K562 (cell line): ENCODE data around the gene UGP2. TPM values are rescaled to one million over a fixed set of nuclear protein-coding genes. Genes with fewer than 3 reads are reported as not detected.
A peak's percentile ranks its signal among the peaks of the same experiment; 100 is the strongest.

Source experiments
- CHD1 ChIP-seq: fragments of 200-600 bp; sonication (generic); IDR thresholded peaks from one replicate; pipeline ENCODE4 v1.6.1; 2012; ENCODE audit warnings: mild to moderate bottlenecking, moderate library complexity, low read length, inconsistent platforms
- CTBP1 ChIP-seq: fragments of 450-650 bp; IDR thresholded peaks from 2 replicates; pipeline ENCODE4 v1.6.1; 2016; ENCODE audit warnings: borderline replicate concordance
- CXXC5 ChIP-seq: fragments of 250-450 bp; sonication (Bioruptor Pico); IDR thresholded peaks from 2 replicates; pipeline ENCODE4 v1.8.0; 2022; ENCODE audit warnings: inconsistent platforms, mild to moderate bottlenecking, moderate library complexity
- EGR1 ChIP-seq: fragments of 450-650 bp; conservative IDR thresholded peaks from 2 replicates; pipeline ENCODE4 v1.6.1; 2017; ENCODE audit warnings: mild to moderate bottlenecking
- ELF1 ChIP-seq: fragments of 200-800 bp; sonication (Bioruptor generic); IDR thresholded peaks from 2 replicates; pipeline ENCODE4 v1.6.1; 2016; ENCODE audit warnings: missing genetic modification characterization, missing compliant biosample characterization
- KLF16 ChIP-seq: IDR thresholded peaks from 2 replicates; pipeline ENCODE4 v1.6.1; 2016; ENCODE audit warnings: antibody characterized with exemption
- RCOR1 ChIP-seq, 2 experiments: IDR thresholded peaks; 2 replicates each; pipeline ENCODE4 v1.6.1; 2012; ENCODE audit warnings: low read depth in 2 of 2, low read length in 2 of 2, borderline replicate concordance in 1 of 2, improper control_type of control experiment in 1 of 2
- RFX7 ChIP-seq: fragments of 250-450 bp; sonication (Bioruptor Pico); IDR thresholded peaks from 2 replicates; pipeline ENCODE4 v1.5.1; 2021; ENCODE audit warnings: mild to moderate bottlenecking
- SRSF3 ChIP-seq: fragments of 200-400 bp; formaldehyde crosslinking; IDR thresholded peaks from 2 replicates; pipeline ENCODE4 v1.6.1; 2016; ENCODE audit warnings: mild to moderate bottlenecking, low read length, moderate library complexity; ENCODE audit not compliant: insufficient read depth
- TAL1 ChIP-seq: fragments of 450-650 bp; IDR thresholded peaks from 2 replicates; pipeline ENCODE4 v1.6.1; 2016; ENCODE audit warnings: mild to moderate bottlenecking
- ZNF384 ChIP-seq: IDR thresholded peaks from 2 replicates; pipeline ENCODE4 v1.6.1; 2012; ENCODE audit warnings: low read depth, low read length, improper control_type of control experiment
- ZNF436 ChIP-seq: fragments of 250-450, 450-650 bp; sonication (Bioruptor Pico); formaldehyde crosslinking; IDR thresholded peaks from 2 replicates; pipeline ENCODE4 v1.7.0; 2020; ENCODE audit warnings: mild to moderate bottlenecking
- ZNF444 ChIP-seq: fragments of 250-450 bp; sonication (Bioruptor Pico); IDR thresholded peaks from 2 replicates; pipeline ENCODE4 v1.4.0; 2020; ENCODE audit warnings: mild to moderate bottlenecking, moderate library complexity
- ZNF764 ChIP-seq: fragments of 250-450 bp; sonication (Bioruptor Pico); IDR thresholded peaks from 2 replicates; pipeline ENCODE4 v1.4.0; 2020; ENCODE audit warnings: low read depth, mild to moderate bottlenecking, moderate library complexity
- ZNF780A ChIP-seq: fragments of 250-450 bp; sonication (Bioruptor Pico); IDR thresholded peaks from 2 replicates; pipeline ENCODE4 v1.5.0; 2021; ENCODE audit warnings: mild to moderate bottlenecking
- polyA plus RNA-seq, 8 experiments: library from polyadenylated mRNA; depleted of rRNA in 4 of 8; stranded (reverse) in 5 of 8; unstranded in 3 of 8; fragments of >200 nt; fragmentation: Nextera tagmentation in 2 of 8; fragmentation: Illumina TruSeq in 1 of 8; extraction: Ambion mirVana in 2 of 8; extraction: Trizol in 1 of 8; gene quantifications; 2 replicates each; pipeline versions ENCODE4 v1.2.1 to v1.2.3, GENCODE V29; 2011 to 2014; ENCODE audit warnings: inconsistent platforms in 1 of 8, missing spikeins in 1 of 8
- total RNA-seq, 7 experiments: library from RNA; depleted of rRNA in 6 of 7; stranded (reverse); fragments of >200 nt in 6 of 7; fragmentation: Illumina TruSeq in 2 of 7; extraction: Trizol in 2 of 7; gene quantifications; 2 replicates each; pipeline versions ENCODE4 v1.2.1 to v1.2.3, GENCODE V29; 2011 to 2021; ENCODE audit warnings: low replicate concordance in 1 of 7
- TF ChIP-seq, protein P1 (sequence below): fragments of 450-650 bp; formaldehyde crosslinking; IDR thresholded peaks from 2 replicates; pipeline ENCODE4 v1.4.0; 2022; ENCODE audit warnings: missing genetic modification characterization
- TF ChIP-seq, protein P2 (sequence below), 2 experiments: fragments of 450-650 bp in 1 of 2; sonication (generic) in 1 of 2; formaldehyde crosslinking in 1 of 2; IDR thresholded peaks in 1 of 2; conservative IDR thresholded peaks in 1 of 2; 2 replicates each; pipeline versions ENCODE4 v1.6.1 to v1.8.1; 2016 to 2023; ENCODE audit warnings: mild to moderate bottlenecking in 2 of 2, moderate library complexity in 2 of 2, inconsistent platforms in 1 of 2, missing genetic modification reagents in 1 of 2
- TF ChIP-seq, protein P3 (sequence below): fragments of 250-450 bp; sonication (Bioruptor Pico); IDR thresholded peaks from 2 replicates; pipeline ENCODE4 v1.8.0; 2021; ENCODE audit warnings: mild to moderate bottlenecking, moderate library complexity
- TF ChIP-seq, protein P4 (sequence below): sonication (generic); formaldehyde crosslinking; IDR thresholded peaks from 2 replicates; pipeline ENCODE4 v1.8.0; 2022; ENCODE audit warnings: mild to moderate bottlenecking, missing genetic modification reagents
- TF ChIP-seq, protein P5 (sequence below), 2 experiments: IDR thresholded peaks; 2 replicates each; pipeline ENCODE4 v1.6.1; 2011; ENCODE audit warnings: borderline replicate concordance in 1 of 2, control low read depth in 1 of 2, low read depth in 1 of 2, low read length in 1 of 2, mild to moderate bottlenecking in 1 of 2, mixed read lengths in 1 of 2, moderate library complexity in 1 of 2; ENCODE audit not compliant: insufficient read depth in 1 of 2, insufficient read length in 1 of 2, poor library complexity in 1 of 2, severe bottlenecking in 1 of 2; ENCODE audit errors: extremely low read depth in 1 of 2

UGP2 gene
- total and polyA plus RNA-seq, 9 of the 15 experiments (the other 6 are each of a cell fraction or from before 2014, with no cell fraction given), result 25.2 to 69.3 (median 58.9) TPM

DNA sequence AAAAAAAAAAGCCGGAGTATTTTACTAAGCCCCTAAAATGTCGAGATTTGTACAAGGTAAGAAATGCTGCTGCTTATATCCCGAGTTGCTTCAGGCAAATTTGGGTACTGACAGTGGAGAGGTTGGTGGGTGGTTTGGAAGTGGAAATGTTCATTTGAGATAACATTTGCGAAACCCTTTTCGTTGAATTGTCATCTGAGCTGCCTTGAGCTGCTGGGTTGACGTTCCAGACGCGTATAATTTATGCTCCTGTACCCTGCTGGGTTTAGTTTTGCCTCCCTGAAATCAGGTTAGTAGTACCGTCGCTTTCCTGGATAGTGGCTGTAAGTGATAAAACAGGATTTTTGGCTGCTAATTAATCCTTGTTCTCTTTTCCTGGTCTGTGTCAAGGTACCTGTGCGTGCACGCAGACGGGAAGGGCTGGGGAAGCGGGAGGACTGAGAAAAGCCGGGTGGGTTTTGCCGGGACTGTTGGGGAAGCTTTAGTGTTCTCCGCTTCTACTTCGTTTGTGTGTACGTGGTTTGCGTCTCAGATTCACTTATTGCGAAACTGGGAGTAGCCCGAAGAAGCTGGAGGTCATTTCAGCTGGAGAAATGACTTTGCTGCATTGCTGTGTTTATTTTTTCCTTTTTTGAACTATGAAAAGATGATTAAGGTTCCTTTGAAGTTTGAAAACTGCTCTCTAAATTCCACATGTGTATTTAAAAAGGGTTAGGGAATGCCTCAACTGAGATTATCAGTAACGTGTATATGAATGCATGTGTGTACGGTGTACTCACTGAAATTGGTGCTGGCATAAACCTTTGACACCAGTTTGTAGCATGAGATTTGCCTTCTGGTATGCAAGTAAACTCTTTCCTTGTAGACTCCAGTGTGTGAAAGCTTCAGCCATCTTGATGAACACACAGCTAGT lies 709 bp downstream of the UGP2 start (continued):
- TF ChIP-seq, protein P1, sequence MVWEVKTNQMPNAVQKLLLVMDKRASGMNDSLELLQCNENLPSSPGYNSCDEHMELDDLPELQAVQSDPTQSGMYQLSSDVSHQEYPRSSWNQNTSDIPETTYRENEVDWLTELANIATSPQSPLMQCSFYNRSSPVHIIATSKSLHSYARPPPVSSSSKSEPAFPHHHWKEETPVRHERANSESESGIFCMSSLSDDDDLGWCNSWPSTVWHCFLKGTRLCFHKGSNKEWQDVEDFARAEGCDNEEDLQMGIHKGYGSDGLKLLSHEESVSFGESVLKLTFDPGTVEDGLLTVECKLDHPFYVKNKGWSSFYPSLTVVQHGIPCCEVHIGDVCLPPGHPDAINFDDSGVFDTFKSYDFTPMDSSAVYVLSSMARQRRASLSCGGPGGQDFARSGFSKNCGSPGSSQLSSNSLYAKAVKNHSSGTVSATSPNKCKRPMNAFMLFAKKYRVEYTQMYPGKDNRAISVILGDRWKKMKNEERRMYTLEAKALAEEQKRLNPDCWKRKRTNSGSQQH (CRISPR knock-in tag), result no peak
- TF ChIP-seq, protein P2, sequence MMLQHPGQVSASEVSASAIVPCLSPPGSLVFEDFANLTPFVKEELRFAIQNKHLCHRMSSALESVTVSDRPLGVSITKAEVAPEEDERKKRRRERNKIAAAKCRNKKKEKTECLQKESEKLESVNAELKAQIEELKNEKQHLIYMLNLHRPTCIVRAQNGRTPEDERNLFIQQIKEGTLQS (IDR thresholded peaks at IDR 0.05), result no peak
- TF ChIP-seq, protein P2 (CRISPR knock-in tag; conservative IDR thresholded peaks at IDR 0.05), result no peak
- peak; percentile 79 for TF ChIP-seq CXXC5
- TF ChIP-seq CTBP1, result no peak
- TF ChIP-seq, protein P3, sequence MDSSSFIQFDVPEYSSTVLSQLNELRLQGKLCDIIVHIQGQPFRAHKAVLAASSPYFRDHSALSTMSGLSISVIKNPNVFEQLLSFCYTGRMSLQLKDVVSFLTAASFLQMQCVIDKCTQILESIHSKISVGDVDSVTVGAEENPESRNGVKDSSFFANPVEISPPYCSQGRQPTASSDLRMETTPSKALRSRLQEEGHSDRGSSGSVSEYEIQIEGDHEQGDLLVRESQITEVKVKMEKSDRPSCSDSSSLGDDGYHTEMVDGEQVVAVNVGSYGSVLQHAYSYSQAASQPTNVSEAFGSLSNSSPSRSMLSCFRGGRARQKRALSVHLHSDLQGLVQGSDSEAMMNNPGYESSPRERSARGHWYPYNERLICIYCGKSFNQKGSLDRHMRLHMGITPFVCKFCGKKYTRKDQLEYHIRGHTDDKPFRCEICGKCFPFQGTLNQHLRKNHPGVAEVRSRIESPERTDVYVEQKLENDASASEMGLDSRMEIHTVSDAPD (CRISPR knock-in tag), result no peak
- no peak for TF ChIP-seq RFX7 (CRISPR knock-in tag)
- TF ChIP-seq ZNF780A (CRISPR knock-in tag), result no peak
- TF ChIP-seq KLF16, result no peak
- peak; percentile 24; the same call in 1 of the 2 replicates for TF ChIP-seq TAL1
- TF ChIP-seq SRSF3, result no peak
- no peak for TF ChIP-seq EGR1
- TF ChIP-seq CHD1, result peak; percentile 75
- TF ChIP-seq ZNF436, result no peak
- TF ChIP-seq, protein P4, sequence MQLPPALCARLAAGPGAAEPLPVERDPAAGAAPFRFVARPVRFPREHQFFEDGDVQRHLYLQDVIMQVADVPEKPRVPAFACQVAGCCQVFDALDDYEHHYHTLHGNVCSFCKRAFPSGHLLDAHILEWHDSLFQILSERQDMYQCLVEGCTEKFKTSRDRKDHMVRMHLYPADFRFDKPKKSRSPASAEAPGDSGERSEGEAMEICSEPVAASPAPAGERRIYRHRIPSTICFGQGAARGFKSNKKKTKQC (CRISPR knock-in tag), result no peak
- no peak for TF ChIP-seq ZNF444 (CRISPR knock-in tag)
- TF ChIP-seq, protein P5, sequence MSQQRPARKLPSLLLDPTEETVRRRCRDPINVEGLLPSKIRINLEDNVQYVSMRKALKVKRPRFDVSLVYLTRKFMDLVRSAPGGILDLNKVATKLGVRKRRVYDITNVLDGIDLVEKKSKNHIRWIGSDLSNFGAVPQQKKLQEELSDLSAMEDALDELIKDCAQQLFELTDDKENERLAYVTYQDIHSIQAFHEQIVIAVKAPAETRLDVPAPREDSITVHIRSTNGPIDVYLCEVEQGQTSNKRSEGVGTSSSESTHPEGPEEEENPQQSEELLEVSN (IDR thresholded peaks at IDR 0.05; ENCODE audit: borderline replicate concordance in 1 of 2, extremely low read depth in 1 of 2, insufficient read depth in 1 of 2, insufficient read length in 1 of 2, low read depth in 1 of 2, low read length in 1 of 2, poor library complexity in 1 of 2, severe bottlenecking in 1 of 2), result no peak
- 0 out of 2 replicates have a peak, but pooled peaks have one; percentile 20 for TF ChIP-seq ELF1 (tag)
- 0 out of 2 replicates have a peak, but pooled peaks have one; percentile 14 for TF ChIP-seq ZNF384
- no peak for TF ChIP-seq ZNF764 (CRISPR knock-in tag)
- peak; percentile 37 to 47; a peak in 1 of 4 replicates for TF ChIP-seq RCOR1 (IDR thresholded peaks at IDR 0.05; ENCODE audit: borderline replicate concordance in 1 of 2, low read depth in 2 of 2, low read length in 2 of 2)
